GM23338 (cell line): ENCODE measurements around the gene TUBB4A.
"Not testable (repeated sequence)": the region's sequence is repeated elsewhere in the genome, so short reads cannot be mapped to it uniquely, and the experiment has no call there.

ENCODE experiments used
- CREB1 ChIP-seq: fragments of 250-450 bp; sonication (Bioruptor Pico); IDR thresholded peaks from 2 replicates; pipeline ENCODE4 v1.5.0; 2020; ENCODE audit warnings: low read depth, mild to moderate bottlenecking, moderate library complexity
- EZH2 ChIP-seq: fragments of 200-600 bp; sonication (generic); IDR thresholded peaks from one replicate; pipeline ENCODE4 v1.8.0; 2017; ENCODE audit warnings: antibody characterized with exemption, mild to moderate bottlenecking, low read depth; ENCODE audit not compliant: unreplicated experiment
- EZH2phosphoT487 ChIP-seq: fragments of 200-600 bp; sonication (generic); IDR thresholded peaks from one replicate; pipeline ENCODE4 v1.8.1; 2018; ENCODE audit warnings: antibody characterized with exemption; ENCODE audit not compliant: unreplicated experiment
- NANOG ChIP-seq: IDR thresholded peaks from 2 replicates; pipeline ENCODE4 v1.6.1; 2016; ENCODE audit warnings: antibody characterized with exemption, borderline replicate concordance
- POLR2AphosphoS5 ChIP-seq: IDR thresholded peaks from 2 replicates; pipeline ENCODE4 v1.6.1; 2016; ENCODE audit warnings: antibody characterized with exemption, low read depth
- STAT1 ChIP-seq: IDR thresholded peaks from one replicate; pipeline ENCODE4 v1.6.1; 2016; ENCODE audit warnings: antibody characterized with exemption; ENCODE audit not compliant: unreplicated experiment
- ZNF114 ChIP-seq: fragments of 250-450 bp; sonication (Bioruptor Pico); IDR thresholded peaks from 2 replicates; pipeline ENCODE4 v1.5.0; 2020; ENCODE audit warnings: mild to moderate bottlenecking, moderate library complexity
- TF ChIP-seq, protein P1 (sequence below), 2 experiments: fragments of 200-600 bp in 1 of 2; sonication (generic) in 1 of 2; conservative IDR thresholded peaks; 2 replicates each; pipeline versions ENCODE4 v1.5.1 to v1.6.1; 2016 to 2017; ENCODE audit warnings: antibody characterized with exemption in 2 of 2, low read depth in 2 of 2, mild to moderate bottlenecking in 2 of 2, moderate library complexity in 1 of 2
- TF ChIP-seq, protein P2 (sequence below): IDR thresholded peaks from one replicate; pipeline ENCODE4 v1.6.1; 2018; ENCODE audit warnings: antibody characterized with exemption; ENCODE audit not compliant: unreplicated experiment

DNA sequence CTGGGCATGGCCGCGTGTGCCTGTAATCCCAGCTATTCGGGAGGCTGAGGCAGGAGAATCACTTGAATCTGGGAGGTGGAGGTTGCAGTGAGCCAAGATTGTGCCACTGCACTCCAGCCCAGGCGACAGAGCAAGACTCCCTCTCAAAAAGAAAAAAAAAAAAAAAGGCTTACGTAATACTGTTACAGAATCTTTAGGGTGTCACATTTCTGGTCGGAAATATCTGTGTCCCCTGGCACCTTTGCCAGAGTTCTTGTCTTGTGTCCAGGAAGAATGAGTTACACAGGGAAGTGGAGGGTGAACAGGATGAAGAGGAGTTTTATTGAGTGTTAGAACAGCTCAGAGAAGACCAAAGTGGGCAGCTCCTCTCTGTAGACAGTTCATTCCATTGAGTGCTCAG lies 48.6 kb upstream of the TUBB4A start:
- TF ChIP-seq, protein P1, sequence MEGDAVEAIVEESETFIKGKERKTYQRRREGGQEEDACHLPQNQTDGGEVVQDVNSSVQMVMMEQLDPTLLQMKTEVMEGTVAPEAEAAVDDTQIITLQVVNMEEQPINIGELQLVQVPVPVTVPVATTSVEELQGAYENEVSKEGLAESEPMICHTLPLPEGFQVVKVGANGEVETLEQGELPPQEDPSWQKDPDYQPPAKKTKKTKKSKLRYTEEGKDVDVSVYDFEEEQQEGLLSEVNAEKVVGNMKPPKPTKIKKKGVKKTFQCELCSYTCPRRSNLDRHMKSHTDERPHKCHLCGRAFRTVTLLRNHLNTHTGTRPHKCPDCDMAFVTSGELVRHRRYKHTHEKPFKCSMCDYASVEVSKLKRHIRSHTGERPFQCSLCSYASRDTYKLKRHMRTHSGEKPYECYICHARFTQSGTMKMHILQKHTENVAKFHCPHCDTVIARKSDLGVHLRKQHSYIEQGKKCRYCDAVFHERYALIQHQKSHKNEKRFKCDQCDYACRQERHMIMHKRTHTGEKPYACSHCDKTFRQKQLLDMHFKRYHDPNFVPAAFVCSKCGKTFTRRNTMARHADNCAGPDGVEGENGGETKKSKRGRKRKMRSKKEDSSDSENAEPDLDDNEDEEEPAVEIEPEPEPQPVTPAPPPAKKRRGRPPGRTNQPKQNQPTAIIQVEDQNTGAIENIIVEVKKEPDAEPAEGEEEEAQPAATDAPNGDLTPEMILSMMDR (conservative IDR thresholded peaks at IDR 0.05; ENCODE audit: low read depth in 2 of 2) = not testable (repeated sequence)
- not testable (repeated sequence) for TF ChIP-seq EZH2; POLR2AphosphoS5; NANOG; EZH2phosphoT487; STAT1; ZNF114 (CRISPR knock-in tag); CREB1
- TF ChIP-seq, protein P2, sequence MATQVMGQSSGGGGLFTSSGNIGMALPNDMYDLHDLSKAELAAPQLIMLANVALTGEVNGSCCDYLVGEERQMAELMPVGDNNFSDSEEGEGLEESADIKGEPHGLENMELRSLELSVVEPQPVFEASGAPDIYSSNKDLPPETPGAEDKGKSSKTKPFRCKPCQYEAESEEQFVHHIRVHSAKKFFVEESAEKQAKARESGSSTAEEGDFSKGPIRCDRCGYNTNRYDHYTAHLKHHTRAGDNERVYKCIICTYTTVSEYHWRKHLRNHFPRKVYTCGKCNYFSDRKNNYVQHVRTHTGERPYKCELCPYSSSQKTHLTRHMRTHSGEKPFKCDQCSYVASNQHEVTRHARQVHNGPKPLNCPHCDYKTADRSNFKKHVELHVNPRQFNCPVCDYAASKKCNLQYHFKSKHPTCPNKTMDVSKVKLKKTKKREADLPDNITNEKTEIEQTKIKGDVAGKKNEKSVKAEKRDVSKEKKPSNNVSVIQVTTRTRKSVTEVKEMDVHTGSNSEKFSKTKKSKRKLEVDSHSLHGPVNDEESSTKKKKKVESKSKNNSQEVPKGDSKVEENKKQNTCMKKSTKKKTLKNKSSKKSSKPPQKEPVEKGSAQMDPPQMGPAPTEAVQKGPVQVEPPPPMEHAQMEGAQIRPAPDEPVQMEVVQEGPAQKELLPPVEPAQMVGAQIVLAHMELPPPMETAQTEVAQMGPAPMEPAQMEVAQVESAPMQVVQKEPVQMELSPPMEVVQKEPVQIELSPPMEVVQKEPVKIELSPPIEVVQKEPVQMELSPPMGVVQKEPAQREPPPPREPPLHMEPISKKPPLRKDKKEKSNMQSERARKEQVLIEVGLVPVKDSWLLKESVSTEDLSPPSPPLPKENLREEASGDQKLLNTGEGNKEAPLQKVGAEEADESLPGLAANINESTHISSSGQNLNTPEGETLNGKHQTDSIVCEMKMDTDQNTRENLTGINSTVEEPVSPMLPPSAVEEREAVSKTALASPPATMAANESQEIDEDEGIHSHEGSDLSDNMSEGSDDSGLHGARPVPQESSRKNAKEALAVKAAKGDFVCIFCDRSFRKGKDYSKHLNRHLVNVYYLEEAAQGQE = not testable (repeated sequence)
